ENCODE data around the gene C11orf52. TPM values are rescaled to one million over a fixed set of nuclear protein-coding genes. Genes with fewer than 3 reads are reported as not detected.

The C11orf52 gene
- total RNA-seq, 4 donors from 2014 or later, result 7.5 to 10.4 (median 9.7) TPM

- Histone ChIP-seq H3K4me3 (no peak overlapping the region), H3K27ac (peak overlapping the region; percentile 65), H3K4me1 (peaks cover 41% of the 10 kb centered on the region), H3K9me3 (no peaks in the 10 kb centered on the region), H3K27me3 (no peaks in the 10 kb centered on the region), H3K36me3 (no peaks in the 10 kb centered on the region)
- TF ChIP-seq POLR2A (IDR thresholded peaks at IDR 0.05), result no peak
- TF ChIP-seq EP300 (IDR thresholded peaks at IDR 0.05), result no peak
- no peak for TF ChIP-seq POLR2AphosphoS5 (IDR thresholded peaks at IDR 0.05)
- TF ChIP-seq, protein P1, sequence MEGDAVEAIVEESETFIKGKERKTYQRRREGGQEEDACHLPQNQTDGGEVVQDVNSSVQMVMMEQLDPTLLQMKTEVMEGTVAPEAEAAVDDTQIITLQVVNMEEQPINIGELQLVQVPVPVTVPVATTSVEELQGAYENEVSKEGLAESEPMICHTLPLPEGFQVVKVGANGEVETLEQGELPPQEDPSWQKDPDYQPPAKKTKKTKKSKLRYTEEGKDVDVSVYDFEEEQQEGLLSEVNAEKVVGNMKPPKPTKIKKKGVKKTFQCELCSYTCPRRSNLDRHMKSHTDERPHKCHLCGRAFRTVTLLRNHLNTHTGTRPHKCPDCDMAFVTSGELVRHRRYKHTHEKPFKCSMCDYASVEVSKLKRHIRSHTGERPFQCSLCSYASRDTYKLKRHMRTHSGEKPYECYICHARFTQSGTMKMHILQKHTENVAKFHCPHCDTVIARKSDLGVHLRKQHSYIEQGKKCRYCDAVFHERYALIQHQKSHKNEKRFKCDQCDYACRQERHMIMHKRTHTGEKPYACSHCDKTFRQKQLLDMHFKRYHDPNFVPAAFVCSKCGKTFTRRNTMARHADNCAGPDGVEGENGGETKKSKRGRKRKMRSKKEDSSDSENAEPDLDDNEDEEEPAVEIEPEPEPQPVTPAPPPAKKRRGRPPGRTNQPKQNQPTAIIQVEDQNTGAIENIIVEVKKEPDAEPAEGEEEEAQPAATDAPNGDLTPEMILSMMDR (IDR thresholded peaks at IDR 0.05), result no peak
- WGBS, result 21% methylated on average over 7 of the region's 7 CpGs
- no peak for DNase-seq (ENCODE audit: low spot score in 2 of 2)
Observed at GRCh38 chr11:111938687-111939160, 20.0 kb downstream of the C11orf52 start.

DNA sequence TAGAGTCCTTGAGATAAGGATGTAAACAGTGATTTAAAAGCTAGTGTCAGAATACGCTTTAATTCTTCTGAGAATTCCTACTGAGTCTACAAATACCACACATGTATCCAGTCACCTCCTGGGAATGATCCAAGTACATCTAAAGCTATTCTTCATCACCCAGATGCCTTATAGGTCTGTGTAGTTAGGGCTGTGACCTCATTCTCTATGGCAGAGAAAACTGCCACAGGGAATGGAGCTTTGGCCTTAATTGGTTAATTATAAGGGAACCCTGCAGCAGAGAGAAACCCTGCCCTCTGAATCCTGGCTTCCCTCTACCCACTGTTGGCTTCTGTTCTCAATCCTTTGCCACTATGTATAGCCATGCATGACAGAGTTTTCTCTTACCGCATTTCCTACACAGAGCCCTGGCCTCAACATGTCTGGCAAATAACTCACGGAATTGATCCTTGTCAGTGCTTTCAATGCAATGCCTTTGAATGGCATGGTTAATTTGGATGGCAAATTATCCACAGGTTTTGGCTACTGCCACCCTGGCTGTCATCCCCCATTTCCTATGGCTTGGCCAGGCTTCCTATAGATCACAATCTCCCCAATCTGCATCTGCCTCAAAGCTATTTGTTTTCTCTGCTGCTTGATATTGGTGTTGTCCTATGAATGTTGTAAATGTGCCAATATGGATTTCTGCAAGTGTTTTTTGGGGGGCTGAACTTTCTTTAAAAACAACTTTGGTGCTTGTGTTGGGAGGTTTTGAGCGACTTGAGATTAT is 21.3 kb downstream of the C11orf52 start:
- no peak overlapping the region for H3K27ac ChIP-seq
- no peak for DNase-seq (ENCODE audit: low spot score in 2 of 2)

GRCh38 chr11:111941963-111942362 is 23.2 kb downstream of the C11orf52 start:
- H3K4me1 ChIP-seq, result peaks cover 36% of the 10 kb centered on the region
- H3K27ac ChIP-seq, result no peak overlapping the region
- 47% methylated on average over 5 of the region's 5 CpGs for WGBS
- TF ChIP-seq POLR2AphosphoS5 (IDR thresholded peaks at IDR 0.05), result no peak
- no peak for TF ChIP-seq POLR2A (IDR thresholded peaks at IDR 0.05)
- TF ChIP-seq, protein P1 (IDR thresholded peaks at IDR 0.05), result no peak
- no peak for TF ChIP-seq EP300 (IDR thresholded peaks at IDR 0.05)
- no peaks in the 10 kb centered on the region for H3K36me3 ChIP-seq
- no peak overlapping the region for H3K4me3 ChIP-seq
- DNase-seq (ENCODE audit: low spot score in 2 of 2), result no peak
- H3K9me3 ChIP-seq, result no peaks in the 10 kb centered on the region
- H3K27me3 ChIP-seq, result no peaks in the 10 kb centered on the region

More for the DNA sequence above, 21.3 kb downstream of the C11orf52 start:
- 68% methylated on average over 4 of the region's 4 CpGs for WGBS
- H3K4me3 ChIP-seq, result no peak overlapping the region
- no peaks in the 10 kb centered on the region for H3K36me3 ChIP-seq
- H3K9me3 ChIP-seq, result no peaks in the 10 kb centered on the region
- H3K27me3 ChIP-seq, result no peaks in the 10 kb centered on the region
- H3K4me1 ChIP-seq, result peaks cover 48% of the 10 kb centered on the region
- no peak for TF ChIP-seq POLR2A (IDR thresholded peaks at IDR 0.05)

GRCh38 chr11:111942829-111943228 is 24.1 kb downstream of the C11orf52 start:
- TF ChIP-seq, protein P1 (IDR thresholded peaks at IDR 0.05), result no peak
- TF ChIP-seq EP300 (IDR thresholded peaks at IDR 0.05), result no peak
- no peak for TF ChIP-seq POLR2A (IDR thresholded peaks at IDR 0.05)
- TF ChIP-seq POLR2AphosphoS5 (IDR thresholded peaks at IDR 0.05), result no peak
- Histone ChIP-seq H3K27me3 (no peaks in the 10 kb centered on the region), H3K4me3 (no peak overlapping the region), H3K27ac (no peak overlapping the region), H3K4me1 (peaks cover 28% of the 10 kb centered on the region), H3K9me3 (no peaks in the 10 kb centered on the region), H3K36me3 (no peaks in the 10 kb centered on the region)
- WGBS, result 88% methylated on average over 7 of the region's 7 CpGs
- no peak for DNase-seq (ENCODE audit: low spot score in 2 of 2)

DNA sequence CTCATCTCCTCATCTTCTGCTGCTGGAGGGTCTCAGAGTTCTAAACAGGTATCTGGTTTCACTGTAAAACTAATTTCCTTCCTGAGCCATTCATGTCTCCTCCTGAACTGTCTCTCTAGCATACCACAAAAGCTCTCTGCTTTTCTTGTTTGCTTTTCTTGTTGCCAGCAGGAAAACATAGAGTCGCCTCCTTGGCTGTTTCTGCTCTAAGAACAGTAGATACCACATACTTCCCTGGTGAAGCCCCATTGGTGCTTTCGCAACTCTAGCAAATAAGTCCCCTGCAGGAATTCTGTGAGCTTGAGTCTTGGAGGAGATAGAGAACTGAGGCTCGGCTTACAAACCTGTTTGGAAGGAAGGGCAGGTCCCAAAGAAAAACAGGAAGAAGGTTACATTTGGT is 25.4 kb downstream of the C11orf52 start:
- no peak for DNase-seq (ENCODE audit: low spot score in 2 of 2)
- 72% methylated on average over 3 of the region's 3 CpGs for WGBS

More for the DNA sequence above, 25.4 kb downstream of the C11orf52 start:
- no peak for TF ChIP-seq EP300 (IDR thresholded peaks at IDR 0.05)
- no peak for TF ChIP-seq POLR2A (IDR thresholded peaks at IDR 0.05)
- TF ChIP-seq, protein P1 (IDR thresholded peaks at IDR 0.05), result no peak
- no peak for TF ChIP-seq POLR2AphosphoS5 (IDR thresholded peaks at IDR 0.05)
- H3K27me3 ChIP-seq, result no peaks in the 10 kb centered on the region
- H3K4me1 ChIP-seq, result peaks cover 15% of the 10 kb centered on the region
- H3K4me3 ChIP-seq, result no peak overlapping the region
- no peaks in the 10 kb centered on the region for H3K9me3 ChIP-seq
- H3K27ac ChIP-seq, result peak overlapping the region; percentile 59
- no peaks in the 10 kb centered on the region for H3K36me3 ChIP-seq

Data from suprapubic skin (tissue), 4 donors.